ENCODE results near the gene HOXD3.

Gene HOXD3

DNA sequence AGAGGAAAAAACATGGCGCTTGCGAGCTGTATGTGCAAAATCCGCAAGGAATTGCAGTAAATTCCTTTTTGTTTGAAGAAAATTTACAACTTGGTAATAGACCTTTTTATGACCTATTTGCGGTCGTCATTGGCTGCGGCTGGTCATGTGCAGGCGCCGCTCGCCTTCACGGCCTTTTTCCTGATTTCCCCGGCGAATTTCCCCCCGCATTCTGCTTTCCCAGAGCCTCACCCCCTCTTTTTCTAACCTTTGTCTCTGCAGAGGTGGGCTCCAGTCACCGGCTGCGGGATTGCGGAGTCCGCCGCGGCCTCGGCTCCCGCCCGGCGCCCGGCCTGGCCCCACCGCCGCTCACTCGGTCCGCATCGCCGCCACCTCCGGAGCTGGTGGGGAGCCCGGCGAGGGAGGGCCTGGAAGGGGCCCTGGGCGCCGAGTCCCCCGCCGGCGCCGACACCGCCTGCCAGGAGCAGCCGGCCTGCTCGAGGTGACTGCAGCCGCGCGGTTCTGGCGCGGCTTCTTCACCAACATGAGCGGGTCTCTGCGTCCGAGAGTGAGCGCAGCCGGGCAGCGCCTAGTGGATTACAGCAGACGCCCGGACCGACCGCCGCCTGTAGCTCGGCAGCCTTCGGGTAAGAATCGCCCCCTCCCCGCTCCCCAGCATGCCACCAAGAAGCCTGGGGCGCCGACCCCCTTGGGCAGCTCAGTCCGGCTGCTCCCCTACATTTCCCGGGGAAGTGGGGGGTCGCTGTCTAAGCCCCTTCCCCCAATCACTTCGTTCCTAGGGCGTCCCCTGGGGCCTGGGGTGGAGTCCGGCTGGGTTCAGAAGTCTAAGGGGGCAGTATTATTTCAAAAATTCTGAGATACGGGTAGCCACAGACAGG is 20.5 kb upstream of the HOXD3 start:
- no peaks in the 10 kb centered on the region for H3K9me3 Mint-ChIP-seq
- H3K4me3 Mint-ChIP-seq, result no peak overlapping the region
- peaks cover 2% of the 10 kb centered on the region for H3K36me3 Mint-ChIP-seq (ENCODE audit: low read depth)
- H3K27ac Mint-ChIP-seq, result no peak overlapping the region
- H3K4me1 Mint-ChIP-seq (ENCODE audit: low read depth), result peaks cover 22% of the 10 kb centered on the region
- H3K27me3 Mint-ChIP-seq (ENCODE audit: low read depth), result peaks cover 93% of the 10 kb centered on the region

DNA sequence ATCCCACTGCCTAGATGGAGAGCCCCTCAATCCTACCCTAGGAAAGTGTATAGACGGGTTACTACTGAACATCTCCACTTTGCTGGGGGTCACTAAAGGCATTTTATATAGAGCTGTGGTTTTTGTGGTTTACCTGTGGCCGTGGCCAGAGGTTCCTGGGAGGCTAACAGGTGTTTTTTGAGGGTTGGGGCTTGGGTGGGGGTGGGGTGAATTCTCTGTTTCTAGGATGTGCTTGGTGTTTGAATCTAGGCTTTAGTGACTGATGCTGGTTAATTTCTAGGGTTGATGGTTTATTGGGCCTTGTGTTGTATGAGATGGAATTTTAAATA is 19.9 kb upstream of the HOXD3 start:
- Mint-ChIP-seq H3K36me3 (ENCODE audit: low read depth) (peaks cover 2% of the 10 kb centered on the region), H3K4me1 (ENCODE audit: low read depth) (peaks cover 19% of the 10 kb centered on the region), H3K27ac (peak overlapping the region; percentile 14), H3K4me3 (no peak overlapping the region), H3K9me3 (no peaks in the 10 kb centered on the region), H3K27me3 (ENCODE audit: low read depth) (peaks cover 94% of the 10 kb centered on the region)

DNA sequence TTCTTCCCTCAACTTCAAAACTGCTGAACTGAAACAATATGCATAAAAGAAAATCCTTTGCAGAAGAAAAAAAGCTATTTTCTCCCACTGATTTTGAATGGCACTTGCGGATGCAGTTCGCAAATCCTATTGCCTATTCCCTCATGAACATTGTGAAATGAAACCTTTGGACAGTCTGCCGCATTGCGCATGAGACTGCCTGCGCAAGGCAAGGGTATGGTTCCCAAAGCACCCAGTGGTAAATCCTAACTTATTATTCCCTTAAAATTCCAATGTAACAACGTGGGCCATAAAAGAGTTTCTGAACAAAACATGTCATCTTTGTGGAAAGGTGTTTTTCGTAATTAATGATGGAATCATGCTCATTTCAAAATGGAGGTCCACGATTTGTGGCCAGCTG is 19.2 kb upstream of the HOXD3 start:
- Mint-ChIP-seq H3K36me3 (ENCODE audit: low read depth) (peaks cover 2% of the 10 kb centered on the region), H3K4me1 (ENCODE audit: low read depth) (peaks cover 16% of the 10 kb centered on the region), H3K4me3 (no peak overlapping the region), H3K27ac (no peak overlapping the region), H3K27me3 (ENCODE audit: low read depth) (peaks cover 93% of the 10 kb centered on the region), H3K9me3 (no peaks in the 10 kb centered on the region)

DNA sequence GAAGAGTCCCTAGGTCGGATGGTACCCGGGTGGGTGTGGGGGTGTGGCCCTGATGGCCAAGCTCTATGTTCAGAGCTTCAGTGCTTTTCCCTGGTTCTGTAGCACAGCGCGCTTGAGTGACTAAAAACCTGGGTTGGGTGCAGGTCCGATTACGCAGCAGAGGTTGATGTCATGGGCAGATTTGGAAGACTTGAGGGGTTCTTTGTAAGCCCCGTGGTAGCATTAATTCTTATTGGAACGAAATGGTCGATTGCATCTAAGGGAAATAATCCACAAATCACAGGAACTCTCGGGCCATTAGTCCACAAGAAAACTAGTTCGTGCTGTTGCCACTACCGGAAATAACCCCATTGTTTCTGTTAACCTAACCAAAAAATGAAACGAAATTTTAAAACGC is 18.6 kb upstream of the HOXD3 start:
- Mint-ChIP-seq H3K9me3 (no peaks in the 10 kb centered on the region), H3K4me3 (no peak overlapping the region), H3K36me3 (ENCODE audit: low read depth) (peaks cover 2% of the 10 kb centered on the region), H3K27me3 (ENCODE audit: low read depth) (peaks cover 93% of the 10 kb centered on the region), H3K4me1 (ENCODE audit: low read depth) (peaks cover 16% of the 10 kb centered on the region), H3K27ac (peak overlapping the region; percentile 54)

DNA sequence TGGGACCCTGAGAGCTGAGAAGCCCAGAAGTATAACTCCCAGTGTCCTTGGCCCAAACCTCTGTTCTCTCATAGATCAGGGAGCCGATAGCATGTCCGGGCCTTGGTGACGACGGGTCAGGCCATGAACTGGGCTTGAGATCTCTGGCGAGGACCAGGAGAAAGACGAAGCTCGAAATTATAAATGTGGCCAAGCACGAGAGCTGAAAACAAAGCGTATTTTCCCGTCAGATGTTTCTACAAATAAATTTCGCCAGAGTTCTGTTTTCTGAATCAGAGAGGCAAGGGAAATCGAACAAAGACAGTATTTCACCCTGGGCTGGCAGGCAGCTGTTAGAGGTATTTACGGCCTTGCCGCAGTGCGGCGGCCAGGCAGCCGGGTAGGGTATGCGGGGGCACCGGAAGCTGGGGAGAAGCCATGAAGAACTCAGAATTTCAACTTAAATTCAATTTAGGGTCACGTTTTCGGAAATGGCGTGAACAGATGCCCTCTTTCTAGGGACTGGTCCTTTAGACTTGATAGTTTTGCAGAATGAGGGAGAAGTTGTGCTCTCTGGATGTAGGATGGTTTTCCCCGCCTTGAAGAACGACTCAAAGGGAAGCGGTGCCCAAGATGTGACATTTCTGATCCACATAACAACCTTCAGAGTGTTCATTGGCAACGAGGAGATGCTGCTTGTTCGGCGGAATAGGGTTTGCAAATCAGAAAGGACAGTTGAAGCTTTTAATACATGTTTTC is 18.0 kb upstream of the HOXD3 start:
- Mint-ChIP-seq H3K4me3 (no peak overlapping the region), H3K9me3 (no peaks in the 10 kb centered on the region), H3K27ac (peak overlapping the region; percentile 54), H3K27me3 (ENCODE audit: low read depth) (peaks cover 93% of the 10 kb centered on the region), H3K36me3 (ENCODE audit: low read depth) (peaks cover 2% of the 10 kb centered on the region), H3K4me1 (ENCODE audit: low read depth) (peaks cover 16% of the 10 kb centered on the region)

DNA sequence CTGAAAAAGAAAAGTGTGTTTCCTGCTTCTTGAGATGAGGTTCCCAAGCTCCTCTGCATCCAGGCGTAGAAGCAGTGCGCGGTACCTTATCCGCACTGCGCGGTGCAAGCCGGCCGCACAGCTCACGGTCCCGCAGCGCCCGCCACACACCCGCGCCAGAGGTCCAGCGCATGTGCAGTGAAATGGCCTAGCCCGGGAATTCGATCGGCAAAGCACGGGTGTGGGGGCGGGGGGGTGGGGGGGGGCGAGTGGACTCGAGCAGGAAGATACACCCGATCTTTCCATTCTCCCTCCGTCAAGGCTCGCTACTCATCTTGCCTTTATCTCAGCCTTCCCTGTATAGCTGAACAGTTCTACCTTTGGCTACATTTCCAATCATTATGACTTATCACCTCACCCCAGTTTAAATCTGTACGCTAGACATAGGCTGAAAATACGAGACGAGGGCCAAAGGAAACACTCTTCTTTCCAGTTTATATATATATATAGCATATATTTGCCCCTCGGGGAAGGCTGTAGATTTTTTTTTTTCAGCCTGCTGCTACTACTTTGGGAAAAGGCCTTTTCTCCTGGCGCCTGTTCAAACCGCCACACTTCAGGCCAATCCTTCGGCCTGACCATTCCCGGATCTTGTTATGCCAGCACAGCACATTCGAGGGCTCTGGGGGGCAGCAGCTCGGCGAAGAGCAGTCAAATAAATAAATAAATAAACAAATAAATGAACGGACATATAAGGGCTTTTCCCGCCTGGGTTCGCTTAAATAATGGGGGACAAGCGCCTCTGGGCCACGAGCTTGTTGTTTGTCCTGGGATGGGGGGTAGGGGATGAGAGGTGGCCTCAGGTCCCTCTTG is 17.2 kb upstream of the HOXD3 start:
- Mint-ChIP-seq H3K4me1 (ENCODE audit: low read depth) (peaks cover 16% of the 10 kb centered on the region), H3K4me3 (no peak overlapping the region), H3K27ac (no peak overlapping the region), H3K9me3 (no peaks in the 10 kb centered on the region), H3K27me3 (ENCODE audit: low read depth) (peaks cover 92% of the 10 kb centered on the region), H3K36me3 (ENCODE audit: low read depth) (peaks cover 2% of the 10 kb centered on the region)

DNA sequence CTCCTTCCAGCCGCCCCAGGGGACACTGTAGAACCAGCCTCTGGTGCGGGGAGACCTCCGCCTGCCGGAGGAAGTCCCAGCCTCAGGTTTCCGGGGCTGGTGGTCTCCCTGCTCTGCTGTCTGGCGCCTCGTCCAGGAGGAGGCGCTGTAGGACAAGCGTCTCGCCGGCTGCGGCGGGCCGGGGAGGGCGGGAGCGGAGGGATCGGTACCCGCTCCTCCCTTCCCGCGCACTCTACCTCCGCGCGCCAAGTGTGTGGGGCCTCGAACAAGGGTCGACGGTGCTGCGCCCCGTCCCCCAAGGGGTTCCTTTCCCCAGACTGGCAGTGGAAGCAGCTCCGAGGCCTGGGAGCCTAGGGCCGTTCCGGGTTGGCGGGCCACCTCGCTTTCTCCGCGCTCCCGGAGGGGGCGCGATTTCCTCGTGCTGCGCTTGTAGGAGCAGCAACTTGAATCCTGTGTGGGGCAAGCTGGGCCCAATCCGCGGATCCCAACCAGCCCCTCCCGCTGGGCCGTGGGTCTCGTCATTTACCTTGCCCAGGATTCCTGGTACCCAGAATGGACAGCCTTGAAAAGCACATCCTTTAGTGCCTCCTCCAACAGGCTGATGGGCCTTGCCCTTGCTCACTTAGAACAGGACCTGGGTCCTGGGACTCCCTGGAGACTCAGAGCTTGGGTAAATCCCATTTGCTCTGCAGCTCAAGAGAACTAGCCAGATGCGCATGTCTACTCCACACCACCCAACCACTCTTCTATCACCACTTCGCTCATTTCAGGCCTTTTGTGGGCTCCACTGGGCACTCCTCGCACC is 16.4 kb upstream of the HOXD3 start:
- Mint-ChIP-seq H3K27ac (no peak overlapping the region), H3K4me1 (ENCODE audit: low read depth) (peaks cover 14% of the 10 kb centered on the region), H3K27me3 (ENCODE audit: low read depth) (peaks cover 92% of the 10 kb centered on the region), H3K9me3 (no peaks in the 10 kb centered on the region), H3K36me3 (ENCODE audit: low read depth) (peaks cover 2% of the 10 kb centered on the region), H3K4me3 (peak overlapping the region; percentile 39)

DNA sequence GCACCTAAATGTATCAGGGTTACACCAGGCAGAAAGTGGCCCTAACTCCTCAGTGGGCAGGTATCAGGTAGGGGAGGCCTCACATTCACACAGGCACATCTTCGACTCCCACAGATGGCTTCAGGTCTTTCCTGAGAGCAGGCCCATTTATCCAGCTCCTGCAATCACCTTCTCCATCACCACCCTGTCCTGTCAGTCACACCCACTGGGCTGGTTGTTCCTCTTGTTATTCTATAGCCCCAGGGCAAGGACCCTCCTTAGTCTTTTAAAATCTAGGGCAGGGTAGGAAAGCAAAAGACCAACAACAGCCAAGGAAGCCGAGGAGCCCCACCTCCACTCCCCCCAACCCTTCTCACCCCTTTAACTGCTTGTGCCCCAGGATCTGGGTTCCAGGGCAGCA is 14.8 kb upstream of the HOXD3 start:
- no peak overlapping the region for H3K27ac Mint-ChIP-seq
- H3K36me3 Mint-ChIP-seq (ENCODE audit: low read depth), result peaks cover 2% of the 10 kb centered on the region
- H3K9me3 Mint-ChIP-seq, result no peaks in the 10 kb centered on the region
- H3K4me1 Mint-ChIP-seq (ENCODE audit: low read depth), result peaks cover 13% of the 10 kb centered on the region
- no peak overlapping the region for H3K4me3 Mint-ChIP-seq
- H3K27me3 Mint-ChIP-seq (ENCODE audit: low read depth), result peaks cover 95% of the 10 kb centered on the region

DNA sequence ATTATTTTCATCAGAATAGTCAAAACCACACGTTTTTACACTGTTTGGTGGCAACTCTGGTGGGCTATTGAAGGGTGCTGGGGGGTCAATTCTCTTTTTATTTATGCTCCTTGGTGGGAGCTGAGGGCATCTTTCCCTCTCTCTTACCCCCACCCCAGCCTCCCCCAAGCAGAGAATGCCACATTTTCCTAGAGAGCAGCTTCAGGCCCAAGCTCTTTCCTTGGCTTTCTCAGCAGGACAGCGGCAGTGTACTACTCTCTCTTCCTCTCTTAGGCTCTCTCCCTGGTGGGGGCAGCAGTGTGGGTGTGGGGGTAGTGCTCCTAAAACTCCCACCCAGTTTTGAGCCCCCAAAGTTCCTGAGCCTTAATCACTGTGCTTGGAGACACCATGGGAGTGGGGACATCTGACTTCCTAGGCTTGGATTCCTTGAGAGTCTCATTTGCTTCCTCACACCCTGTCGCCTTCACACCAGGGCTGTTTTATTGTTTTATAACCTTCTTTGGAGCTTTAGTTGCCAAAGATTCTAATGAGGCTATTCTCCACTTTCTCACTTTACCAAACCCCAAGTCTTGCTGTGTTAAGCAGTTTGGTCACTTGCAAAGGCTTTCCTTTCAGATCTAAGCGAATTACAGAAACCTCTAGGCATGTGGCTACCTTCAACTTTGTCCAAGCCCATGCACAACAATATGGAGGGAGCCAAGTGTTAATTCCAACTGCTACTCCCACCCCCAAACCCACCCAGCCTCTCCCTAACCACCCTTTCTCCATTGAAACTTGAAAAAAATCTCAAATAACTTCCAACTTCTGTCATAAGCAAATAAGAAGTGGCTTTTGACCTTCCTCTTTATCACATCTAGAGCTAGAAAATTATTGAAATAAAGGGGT is 11.8 kb upstream of the HOXD3 start:
- H3K4me3 Mint-ChIP-seq, result no peak overlapping the region
- no peaks in the 10 kb centered on the region for H3K36me3 Mint-ChIP-seq (ENCODE audit: low read depth)
- no peak overlapping the region for H3K27ac Mint-ChIP-seq
- peaks cover 5% of the 10 kb centered on the region for H3K4me1 Mint-ChIP-seq (ENCODE audit: low read depth)
- no peaks in the 10 kb centered on the region for H3K9me3 Mint-ChIP-seq
- H3K27me3 Mint-ChIP-seq (ENCODE audit: low read depth), result peaks cover 95% of the 10 kb centered on the region

DNA sequence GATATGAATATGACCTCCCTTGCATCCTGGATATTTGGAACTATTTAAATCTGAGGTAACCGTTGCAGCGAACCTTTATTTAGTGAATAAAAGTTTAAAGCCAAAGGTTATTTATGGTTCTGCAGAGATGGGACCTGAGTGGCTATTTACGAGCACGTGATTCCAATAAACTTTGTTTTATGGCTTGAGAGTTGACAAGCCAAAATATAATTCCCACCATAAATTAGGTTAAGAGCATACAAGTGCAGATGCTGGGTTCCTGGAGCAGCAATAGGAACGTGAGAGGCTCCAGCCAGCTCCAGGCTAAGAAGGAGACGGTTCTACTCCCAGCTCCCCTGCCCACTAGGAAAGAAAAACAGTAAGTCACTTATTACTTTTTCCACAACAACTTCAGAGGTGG is 11.0 kb upstream of the HOXD3 start:
- peaks cover 5% of the 10 kb centered on the region for H3K4me1 Mint-ChIP-seq (ENCODE audit: low read depth)
- peaks cover 98% of the 10 kb centered on the region for H3K27me3 Mint-ChIP-seq (ENCODE audit: low read depth)
- no peaks in the 10 kb centered on the region for H3K9me3 Mint-ChIP-seq
- H3K36me3 Mint-ChIP-seq (ENCODE audit: low read depth), result no peaks in the 10 kb centered on the region
- H3K27ac Mint-ChIP-seq, result no peak overlapping the region
- H3K4me3 Mint-ChIP-seq, result no peak overlapping the region

DNA sequence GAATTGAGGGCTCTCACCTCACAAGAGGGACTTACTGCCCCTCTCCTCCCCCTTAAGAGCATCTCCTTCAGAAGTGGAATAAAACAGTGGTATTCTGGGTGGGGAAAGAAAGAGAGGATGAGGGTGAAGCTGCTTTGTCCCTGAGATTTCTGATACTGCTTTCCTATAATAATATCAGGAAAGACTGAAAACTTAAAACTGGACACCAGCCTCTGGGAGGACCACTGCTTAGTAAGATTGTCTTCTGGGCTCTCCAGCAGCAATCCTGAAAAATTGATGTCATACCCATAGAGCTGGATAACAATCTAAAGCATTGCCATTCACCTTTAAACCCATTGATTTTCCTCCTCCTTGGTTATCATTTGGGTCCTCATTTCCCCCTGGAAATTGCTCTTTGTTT is 10.5 kb upstream of the HOXD3 start:
- H3K27ac Mint-ChIP-seq, result no peak overlapping the region
- H3K9me3 Mint-ChIP-seq, result no peaks in the 10 kb centered on the region

DNA sequence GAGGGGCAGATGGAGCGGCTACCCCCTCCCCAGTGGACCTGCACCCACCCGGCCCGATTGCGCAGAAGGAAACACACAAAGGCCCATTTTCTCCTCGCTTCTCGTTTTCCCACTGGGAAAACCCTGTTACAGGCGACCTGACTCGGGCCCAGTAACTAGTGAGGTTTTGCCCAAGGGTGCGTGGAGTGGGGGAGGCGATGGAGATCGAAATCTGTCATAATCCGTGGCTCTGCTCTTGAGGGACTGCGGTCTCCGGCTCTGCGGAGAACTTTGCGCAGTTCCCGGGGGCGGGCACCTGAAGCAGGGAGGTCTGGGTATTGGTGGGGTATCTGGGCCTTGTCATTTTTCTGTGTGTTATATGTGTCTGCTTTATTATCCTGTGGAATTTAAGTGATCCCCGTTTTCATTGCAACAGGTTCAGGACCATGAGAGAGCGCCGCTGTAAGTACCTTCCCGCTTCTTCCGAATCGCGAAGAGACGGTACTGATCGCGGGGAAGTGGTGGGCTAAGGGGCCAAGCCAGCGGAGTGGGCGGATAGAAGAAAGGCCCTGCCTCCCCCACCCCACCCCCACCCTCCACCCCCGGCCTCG is 9.8 kb upstream of the HOXD3 start:
- H3K4me3 Mint-ChIP-seq, result no peak overlapping the region
- H3K36me3 Mint-ChIP-seq (ENCODE audit: low read depth), result no peaks in the 10 kb centered on the region
- H3K4me1 Mint-ChIP-seq (ENCODE audit: low read depth), result no peaks in the 10 kb centered on the region
- peaks cover 92% of the 10 kb centered on the region for H3K27me3 Mint-ChIP-seq (ENCODE audit: low read depth)
- H3K9me3 Mint-ChIP-seq, result no peaks in the 10 kb centered on the region
- no peak overlapping the region for H3K27ac Mint-ChIP-seq

More for the DNA sequence above, 10.5 kb upstream of the HOXD3 start:
- Mint-ChIP-seq H3K36me3 (ENCODE audit: low read depth) (no peaks in the 10 kb centered on the region), H3K4me3 (no peak overlapping the region), H3K27me3 (ENCODE audit: low read depth) (peaks cover 98% of the 10 kb centered on the region), H3K4me1 (ENCODE audit: low read depth) (no peaks in the 10 kb centered on the region)
